ENCODE results near the gene MANEA.

GRCh38 chr6:95543798-95544197, 33.5 kb upstream of the MANEA start:
- TF ChIP-seq, protein P1, sequence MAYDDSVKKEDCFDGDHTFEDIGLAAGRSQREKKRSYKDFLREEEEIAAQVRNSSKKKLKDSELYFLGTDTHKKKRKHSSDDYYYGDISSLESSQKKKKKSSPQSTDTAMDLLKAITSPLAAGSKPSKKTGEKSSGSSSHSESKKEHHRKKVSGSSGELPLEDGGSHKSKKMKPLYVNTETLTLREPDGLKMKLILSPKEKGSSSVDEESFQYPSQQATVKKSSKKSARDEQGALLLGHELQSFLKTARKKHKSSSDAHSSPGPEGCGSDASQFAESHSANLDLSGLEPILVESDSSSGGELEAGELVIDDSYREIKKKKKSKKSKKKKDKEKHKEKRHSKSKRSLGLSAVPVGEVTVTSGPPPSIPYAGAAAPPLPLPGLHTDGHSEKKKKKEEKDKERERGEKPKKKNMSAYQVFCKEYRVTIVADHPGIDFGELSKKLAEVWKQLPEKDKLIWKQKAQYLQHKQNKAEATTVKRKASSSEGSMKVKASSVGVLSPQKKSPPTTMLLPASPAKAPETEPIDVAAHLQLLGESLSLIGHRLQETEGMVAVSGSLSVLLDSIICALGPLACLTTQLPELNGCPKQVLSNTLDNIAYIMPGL (CRISPR knock-in tag; IDR thresholded peaks at IDR 0.05; ENCODE audit: borderline replicate concordance) = no peak
- TF ChIP-seq, protein P2, sequence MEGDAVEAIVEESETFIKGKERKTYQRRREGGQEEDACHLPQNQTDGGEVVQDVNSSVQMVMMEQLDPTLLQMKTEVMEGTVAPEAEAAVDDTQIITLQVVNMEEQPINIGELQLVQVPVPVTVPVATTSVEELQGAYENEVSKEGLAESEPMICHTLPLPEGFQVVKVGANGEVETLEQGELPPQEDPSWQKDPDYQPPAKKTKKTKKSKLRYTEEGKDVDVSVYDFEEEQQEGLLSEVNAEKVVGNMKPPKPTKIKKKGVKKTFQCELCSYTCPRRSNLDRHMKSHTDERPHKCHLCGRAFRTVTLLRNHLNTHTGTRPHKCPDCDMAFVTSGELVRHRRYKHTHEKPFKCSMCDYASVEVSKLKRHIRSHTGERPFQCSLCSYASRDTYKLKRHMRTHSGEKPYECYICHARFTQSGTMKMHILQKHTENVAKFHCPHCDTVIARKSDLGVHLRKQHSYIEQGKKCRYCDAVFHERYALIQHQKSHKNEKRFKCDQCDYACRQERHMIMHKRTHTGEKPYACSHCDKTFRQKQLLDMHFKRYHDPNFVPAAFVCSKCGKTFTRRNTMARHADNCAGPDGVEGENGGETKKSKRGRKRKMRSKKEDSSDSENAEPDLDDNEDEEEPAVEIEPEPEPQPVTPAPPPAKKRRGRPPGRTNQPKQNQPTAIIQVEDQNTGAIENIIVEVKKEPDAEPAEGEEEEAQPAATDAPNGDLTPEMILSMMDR (IDR thresholded peaks at IDR 0.05) = no peak
- no peak for TF ChIP-seq JUN (IDR thresholded peaks at IDR 0.05)
- no peak for TF ChIP-seq RFX5 (IDR thresholded peaks at IDR 0.05)
- TF ChIP-seq USF2 (IDR thresholded peaks at IDR 0.05) = no peak
- TF ChIP-seq EP300 (IDR thresholded peaks at IDR 0.05) = no peak
- TF ChIP-seq ZSCAN20 (CRISPR knock-in tag; IDR thresholded peaks at IDR 0.05) = no peak
- TF ChIP-seq BHLHE40 (IDR thresholded peaks at IDR 0.05; ENCODE audit: low read depth, low read length) = no peak
- TF ChIP-seq MAZ (IDR thresholded peaks at IDR 0.05; ENCODE audit: borderline replicate concordance, low read depth, low read length) = no peak
- no peak for TF ChIP-seq POLR2A (IDR thresholded peaks at IDR 0.05; ENCODE audit: low read length)
- TF ChIP-seq, protein P3, sequence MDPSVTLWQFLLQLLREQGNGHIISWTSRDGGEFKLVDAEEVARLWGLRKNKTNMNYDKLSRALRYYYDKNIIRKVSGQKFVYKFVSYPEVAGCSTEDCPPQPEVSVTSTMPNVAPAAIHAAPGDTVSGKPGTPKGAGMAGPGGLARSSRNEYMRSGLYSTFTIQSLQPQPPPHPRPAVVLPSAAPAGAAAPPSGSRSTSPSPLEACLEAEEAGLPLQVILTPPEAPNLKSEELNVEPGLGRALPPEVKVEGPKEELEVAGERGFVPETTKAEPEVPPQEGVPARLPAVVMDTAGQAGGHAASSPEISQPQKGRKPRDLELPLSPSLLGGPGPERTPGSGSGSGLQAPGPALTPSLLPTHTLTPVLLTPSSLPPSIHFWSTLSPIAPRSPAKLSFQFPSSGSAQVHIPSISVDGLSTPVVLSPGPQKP (IDR thresholded peaks at IDR 0.05; ENCODE audit: low read depth, low read length) = no peak
- no peak for TF ChIP-seq RAD21 (conservative IDR thresholded peaks at IDR 0.05 in 1 of 2, IDR thresholded peaks at IDR 0.05 in 1 of 2)
